Right lobe of liver (tissue), 4 donors: Measurements from ENCODE around the gene ETS2.

Source experiments
- POLR2A ChIP-seq: fragments of 450-650 bp; IDR thresholded peaks from one replicate; pipeline ENCODE4 v1.6.1; 2017; ENCODE audit warnings: antibody characterized with exemption, mild to moderate bottlenecking
- TF ChIP-seq, protein P1 (sequence below), 4 donors: fragments of 200-600 bp in 3 of 4; fragments of 450-650 bp in 1 of 4; IDR thresholded peaks; one replicate each; pipeline versions ENCODE4 v1.5.1 to v1.8.0; 2016 to 2022; ENCODE audit warnings: antibody characterized with exemption in 4 of 4, mild to moderate bottlenecking in 2 of 4
- donor health status: DM: no; HTN: no; CAD: no.
- donor health status: DM: no; HTN: no; CAD: no.
- donor health status: DM: no; HTN: yes; CAD: no.

DNA sequence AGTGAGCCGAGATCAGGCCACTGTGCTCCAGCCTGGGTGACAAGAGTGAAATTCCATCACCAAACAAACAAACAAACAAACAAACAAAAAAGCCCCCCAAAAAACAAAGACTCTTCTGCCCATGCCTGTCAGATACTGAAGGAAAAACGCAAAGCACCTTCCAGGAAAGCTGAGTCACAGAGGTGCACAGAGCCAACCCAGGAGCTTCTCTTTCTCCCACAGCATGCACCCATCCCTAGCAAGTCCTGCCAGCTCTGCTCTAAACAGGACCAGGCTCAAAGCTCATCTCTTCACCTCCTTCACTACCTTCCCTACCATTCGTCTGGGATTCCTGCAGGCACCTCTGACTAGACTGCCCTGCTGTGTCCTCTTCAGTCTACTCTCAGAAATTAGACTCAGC, 46.5 kb downstream of the ETS2 start:
- TF ChIP-seq, protein P1, sequence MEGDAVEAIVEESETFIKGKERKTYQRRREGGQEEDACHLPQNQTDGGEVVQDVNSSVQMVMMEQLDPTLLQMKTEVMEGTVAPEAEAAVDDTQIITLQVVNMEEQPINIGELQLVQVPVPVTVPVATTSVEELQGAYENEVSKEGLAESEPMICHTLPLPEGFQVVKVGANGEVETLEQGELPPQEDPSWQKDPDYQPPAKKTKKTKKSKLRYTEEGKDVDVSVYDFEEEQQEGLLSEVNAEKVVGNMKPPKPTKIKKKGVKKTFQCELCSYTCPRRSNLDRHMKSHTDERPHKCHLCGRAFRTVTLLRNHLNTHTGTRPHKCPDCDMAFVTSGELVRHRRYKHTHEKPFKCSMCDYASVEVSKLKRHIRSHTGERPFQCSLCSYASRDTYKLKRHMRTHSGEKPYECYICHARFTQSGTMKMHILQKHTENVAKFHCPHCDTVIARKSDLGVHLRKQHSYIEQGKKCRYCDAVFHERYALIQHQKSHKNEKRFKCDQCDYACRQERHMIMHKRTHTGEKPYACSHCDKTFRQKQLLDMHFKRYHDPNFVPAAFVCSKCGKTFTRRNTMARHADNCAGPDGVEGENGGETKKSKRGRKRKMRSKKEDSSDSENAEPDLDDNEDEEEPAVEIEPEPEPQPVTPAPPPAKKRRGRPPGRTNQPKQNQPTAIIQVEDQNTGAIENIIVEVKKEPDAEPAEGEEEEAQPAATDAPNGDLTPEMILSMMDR (IDR thresholded peaks at IDR 0.05): no peak
- no peak for TF ChIP-seq POLR2A
